NCI-H2227 (cell line): ENCODE data around the gene GLI2.
A peak's percentile ranks its signal among the peaks of the same experiment; 100 is the strongest.

ENCODE experiments used
- DNase-seq: peaks from one replicate; lab custom pipeline; 2025; ENCODE audit not compliant: unreplicated experiment; lab: John Stamatoyannopoulos, UW

GLI2 gene

DNA sequence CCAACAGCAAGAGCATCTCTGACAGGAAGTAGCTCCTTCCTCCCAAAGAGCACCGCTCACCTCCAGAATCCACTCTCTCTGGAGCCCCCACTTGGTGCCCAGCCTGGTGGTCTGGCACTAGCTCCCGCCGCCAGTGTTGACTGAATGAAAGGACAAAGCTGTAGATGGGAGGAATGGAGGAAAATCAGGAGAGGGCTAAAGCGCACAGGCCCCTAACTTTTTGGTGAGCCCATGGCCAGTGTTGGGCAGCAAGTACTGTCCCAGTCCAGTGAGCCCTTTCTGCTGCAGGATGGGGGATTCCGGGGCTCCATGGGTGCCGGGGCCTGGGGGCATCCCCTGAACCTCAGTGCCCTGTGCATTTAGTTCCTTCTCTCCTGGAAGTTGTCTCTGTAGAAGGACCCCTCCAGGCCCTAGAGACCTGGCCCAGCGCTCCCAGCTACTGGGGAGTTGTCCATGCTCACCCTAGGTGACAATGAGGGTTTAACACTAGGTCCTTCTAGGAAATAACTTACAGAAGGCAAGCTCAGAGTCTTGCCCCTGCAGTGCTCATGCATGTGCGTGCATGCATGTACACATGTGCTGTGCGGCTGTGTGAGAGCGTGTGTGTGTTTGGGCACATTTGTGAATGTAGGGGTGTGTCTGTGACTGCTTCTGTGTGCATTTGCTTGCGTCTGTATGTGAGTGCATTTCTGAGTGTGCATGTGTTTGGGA is 33.6 kb downstream of the GLI2 start:
- no peak for DNase-seq

DNA sequence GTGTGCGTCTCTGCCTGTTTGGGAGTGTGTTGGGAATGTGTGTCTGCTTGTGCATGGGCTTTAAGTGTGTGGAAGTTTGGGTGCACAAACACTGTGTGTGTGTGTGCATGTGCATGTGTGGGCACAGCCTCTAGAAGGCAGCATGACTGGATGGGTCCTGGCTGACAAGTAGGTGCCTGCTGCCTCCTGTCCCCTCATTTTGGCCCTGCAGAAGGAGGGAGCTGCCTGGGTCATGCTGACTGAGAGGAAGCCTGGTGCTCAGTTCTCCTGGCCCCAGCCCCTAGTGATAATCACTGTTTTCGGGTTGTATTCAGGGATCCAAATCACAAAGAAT is 34.1 kb downstream of the GLI2 start:
- no peak for DNase-seq

DNA sequence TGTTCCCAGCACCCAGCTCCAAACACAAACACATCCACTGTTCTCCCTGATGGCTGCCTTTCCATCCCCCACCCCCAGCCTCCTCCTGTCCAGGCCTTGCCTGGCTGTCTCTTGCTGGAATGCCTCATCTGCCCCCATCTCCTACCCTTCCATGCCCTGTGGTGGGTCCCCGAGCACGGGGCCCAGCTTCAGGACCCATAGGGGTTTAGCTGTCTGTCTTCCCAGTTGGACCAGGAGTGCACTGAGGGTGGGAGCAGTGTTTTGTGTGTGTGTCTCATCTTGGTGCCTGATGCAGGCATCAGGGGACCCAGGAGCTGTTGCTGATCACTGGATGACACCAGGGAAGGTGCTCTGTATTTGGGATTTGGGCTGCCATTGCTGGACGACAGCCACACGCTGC is 34.5 kb downstream of the GLI2 start:
- DNase-seq, result no peak

DNA sequence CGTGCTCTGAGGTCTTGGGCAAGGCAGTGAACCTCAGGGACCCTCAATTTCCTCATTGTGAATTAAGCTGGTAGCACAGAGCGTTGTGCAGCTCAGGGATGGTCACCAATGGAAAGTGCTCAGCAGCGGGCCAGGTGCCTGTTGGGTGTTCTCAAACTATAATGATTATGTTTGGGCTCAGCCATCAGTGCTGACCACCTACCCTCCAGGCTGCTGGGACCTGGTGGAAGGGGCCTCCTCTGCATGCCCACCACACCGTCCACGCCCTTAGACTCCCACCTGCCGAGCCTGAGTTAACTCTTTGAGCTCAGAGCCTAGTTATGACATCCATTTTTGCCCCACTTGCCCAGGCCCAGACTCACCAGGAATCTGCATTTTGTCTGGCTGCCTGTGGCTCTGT is 35.0 kb downstream of the GLI2 start:
- DNase-seq, result no peak

DNA sequence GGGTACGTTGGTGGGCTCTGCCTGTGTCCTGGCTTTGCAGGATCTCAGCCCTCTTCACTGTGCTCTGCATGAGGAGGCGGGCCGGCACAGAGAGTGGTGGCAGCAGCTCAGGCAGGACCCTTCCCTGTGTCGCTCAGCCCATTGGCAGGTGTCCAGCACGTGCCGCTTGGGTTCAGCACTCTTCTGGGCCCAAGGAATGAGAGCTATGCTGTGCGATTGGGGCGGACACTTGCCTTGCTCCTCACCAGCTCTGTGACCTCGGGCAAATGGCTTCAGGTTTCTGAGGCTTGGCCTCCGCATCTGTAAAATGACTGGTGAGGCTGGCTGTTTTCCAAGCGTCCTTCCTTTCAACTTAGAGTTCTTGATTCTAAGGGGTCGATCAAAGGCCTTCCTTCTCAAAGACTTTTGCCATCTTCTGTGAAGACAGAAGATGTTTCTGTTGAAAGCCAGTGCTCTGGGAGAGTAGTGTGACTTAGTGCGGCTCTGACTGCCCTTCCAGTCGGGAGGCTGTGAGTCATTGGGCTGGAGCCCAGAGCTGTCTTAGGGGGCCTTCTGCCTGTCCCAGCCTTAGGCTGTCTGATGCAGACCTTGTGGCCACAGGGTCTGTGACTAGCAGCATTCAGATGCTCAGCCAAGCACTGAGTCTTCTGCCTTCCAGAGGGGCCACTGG is 35.6 kb downstream of the GLI2 start:
- DNase-seq, result no peak

DNA sequence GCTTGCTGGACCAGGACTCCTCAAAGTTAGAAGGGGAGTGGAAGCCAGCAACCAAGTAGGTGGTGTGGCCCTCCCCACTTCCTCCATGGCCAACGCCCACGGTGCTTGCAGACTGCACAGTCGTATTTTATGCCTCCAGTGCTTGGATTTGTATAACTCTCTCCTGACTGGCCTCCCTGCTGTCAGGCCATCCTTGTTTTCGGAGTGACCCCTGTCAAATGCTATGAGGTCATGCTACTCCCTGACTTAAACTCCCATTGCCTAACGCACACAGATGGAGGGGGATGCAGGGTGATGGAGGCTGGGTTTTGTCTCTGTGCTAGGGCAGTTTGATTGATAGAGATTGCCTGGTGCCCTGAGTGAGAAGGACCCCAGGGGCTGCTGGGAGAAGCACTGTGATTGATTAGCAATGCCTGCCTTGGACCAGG is 36.1 kb downstream of the GLI2 start:
- DNase-seq, result no peak

DNA sequence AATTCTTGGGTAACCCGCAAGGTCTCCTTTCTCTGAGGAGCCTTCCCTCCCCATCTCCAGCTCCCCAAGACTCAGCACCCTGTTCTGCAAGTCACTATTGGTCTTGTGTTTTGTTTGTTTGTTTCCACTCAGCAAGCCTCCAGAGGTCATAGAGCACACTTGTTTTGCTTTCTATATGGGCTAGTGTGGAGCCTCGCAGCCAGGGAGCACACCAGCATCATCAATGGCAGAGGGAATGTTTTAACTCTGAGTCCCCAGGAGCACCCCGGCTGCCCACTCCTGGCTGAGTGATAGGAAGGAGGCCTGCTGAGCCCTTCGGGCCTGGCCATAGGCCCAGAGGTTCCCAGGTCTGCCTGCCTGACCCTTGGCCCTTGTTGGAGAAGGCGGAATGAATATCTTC is 36.6 kb downstream of the GLI2 start:
- DNase-seq, result no peak

DNA sequence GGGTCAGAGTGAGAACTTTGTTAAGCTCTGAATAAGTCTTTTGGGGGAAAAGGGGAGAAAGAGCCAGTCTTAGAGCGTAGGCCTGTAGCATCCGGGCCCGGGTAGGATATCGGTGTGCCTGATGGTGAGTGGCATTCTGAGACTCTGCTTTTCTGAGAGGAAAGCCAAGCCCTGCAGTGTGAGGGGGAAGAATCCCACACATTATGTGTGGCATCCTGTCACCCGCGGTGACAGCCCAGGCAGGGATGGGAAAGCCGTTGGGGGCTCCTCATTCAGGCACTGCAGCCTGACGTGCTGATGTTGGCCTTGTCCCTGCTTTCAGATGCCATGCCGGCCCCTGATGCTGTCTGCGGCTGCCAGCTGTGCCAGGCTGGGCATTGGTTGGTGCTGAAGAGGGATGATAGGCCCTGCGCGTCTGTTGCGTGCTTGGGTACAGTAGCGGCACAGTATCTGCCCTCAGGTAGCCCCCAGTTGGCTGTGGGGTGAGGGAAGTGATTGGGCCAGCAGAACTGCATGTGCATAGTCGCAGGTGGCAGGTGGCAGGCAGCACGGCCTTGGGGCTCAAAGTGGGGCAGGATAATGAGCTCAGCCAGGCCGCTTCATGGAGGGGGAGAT is 37.6 kb downstream of the GLI2 start:
- no peak for DNase-seq

DNA sequence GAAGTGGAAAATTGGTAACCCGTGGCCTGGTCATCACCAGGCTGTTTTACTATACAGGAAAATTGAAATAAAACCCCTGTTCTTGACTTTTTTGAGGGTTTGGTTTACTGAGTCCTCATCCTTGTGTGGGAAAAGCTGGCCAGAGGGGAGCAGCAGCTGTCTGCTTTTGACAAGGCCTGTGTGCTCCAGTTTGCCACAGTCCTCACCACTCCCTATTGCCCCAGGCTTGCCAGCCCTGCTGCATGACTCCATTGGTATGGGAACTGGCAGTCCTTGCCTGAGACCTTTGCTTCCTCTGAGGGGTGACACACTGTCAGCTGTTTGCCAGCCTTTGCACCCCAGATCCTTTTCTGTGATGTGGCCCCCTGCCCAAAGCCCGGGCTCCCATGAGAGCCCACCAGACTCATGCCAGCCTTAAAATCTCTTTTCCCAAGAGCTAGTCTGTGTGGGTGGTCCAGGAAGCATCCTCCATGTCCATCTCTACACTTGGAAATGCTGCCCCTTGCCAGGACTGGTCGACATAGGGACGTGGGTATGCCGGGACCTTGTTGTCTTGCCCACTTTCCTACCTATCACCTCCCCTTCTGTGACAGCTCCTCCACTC is 39.0 kb downstream of the GLI2 start:
- DNase-seq, result no peak

DNA sequence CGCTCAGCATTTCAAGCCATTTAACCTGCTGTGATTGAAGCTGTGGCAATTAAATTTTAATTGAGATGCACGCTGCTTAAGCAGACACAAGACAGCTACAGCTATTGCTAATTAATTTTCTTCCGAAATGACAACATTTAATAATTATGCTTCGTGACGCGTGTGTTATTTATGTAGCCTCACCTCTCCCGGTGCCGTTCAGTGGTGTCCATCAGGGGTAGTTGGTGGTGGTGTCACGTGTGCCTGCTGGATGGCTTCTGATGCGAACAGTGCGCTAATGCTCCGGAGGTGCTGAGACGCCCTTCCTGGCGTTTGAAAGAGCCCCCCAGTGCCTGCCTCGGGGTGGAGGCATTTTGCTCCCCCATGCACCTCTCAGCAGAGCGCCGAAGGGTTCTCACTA is 39.5 kb downstream of the GLI2 start:
- DNase-seq, result no peak

DNA sequence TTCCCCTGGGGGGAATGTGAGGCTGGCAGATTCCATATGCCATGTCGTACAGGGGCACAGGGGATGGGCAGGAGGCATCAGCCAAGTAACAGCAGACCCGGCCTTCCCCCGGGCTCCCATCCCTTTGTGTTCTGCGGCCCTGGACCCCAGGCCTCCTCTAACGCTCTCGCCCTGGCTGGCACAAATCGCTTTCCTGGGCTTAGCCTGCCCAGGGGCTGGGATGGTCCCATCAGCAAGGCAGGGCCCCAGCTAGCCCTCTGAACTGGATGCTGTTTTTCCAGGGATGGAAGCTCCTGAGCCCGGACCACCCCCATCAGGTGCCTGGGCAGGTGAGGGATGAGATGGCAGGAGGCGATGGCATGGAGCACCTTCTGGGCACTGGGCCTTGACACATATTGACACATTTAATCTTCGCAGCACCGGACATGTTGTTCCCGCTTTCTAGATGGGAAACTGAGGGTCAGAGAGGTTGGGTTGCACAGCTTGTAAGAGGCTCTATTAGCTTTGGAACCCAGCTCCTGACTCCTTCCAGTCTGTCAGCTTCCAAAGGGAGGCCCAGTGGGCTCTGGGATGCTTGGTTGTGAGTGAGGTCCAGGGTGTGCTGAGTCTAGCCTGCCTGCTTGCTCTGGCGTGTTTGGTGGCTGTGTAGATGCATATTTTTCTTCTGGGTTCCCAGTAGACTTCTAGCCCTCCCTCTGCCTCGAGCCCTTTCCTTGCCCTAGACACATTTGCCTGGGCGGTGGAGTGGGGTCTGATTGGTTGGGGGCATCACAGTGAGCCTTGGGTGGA is 40.3 kb downstream of the GLI2 start:
- no peak for DNase-seq

DNA sequence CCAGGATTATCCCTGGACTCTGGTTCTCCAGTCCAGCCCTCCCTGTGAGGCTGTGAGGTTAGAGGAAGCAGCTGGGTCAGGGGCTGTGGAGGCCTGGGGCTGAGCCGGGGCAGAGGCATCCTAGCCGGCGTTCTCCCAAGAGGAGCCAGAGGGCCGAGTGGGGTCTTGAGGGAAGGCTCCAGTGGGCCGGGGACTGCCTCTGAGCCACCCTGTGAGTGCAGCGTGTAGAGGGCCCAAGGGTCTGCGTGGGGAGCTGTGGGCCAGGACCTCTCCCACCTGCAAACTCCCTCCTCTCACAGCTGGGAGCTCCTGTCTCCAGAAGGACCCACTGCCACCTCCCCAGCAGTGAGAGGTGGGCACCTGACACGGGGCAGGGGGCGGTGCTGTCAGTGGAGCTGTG is 41.0 kb downstream of the GLI2 start:
- no peak for DNase-seq

DNA sequence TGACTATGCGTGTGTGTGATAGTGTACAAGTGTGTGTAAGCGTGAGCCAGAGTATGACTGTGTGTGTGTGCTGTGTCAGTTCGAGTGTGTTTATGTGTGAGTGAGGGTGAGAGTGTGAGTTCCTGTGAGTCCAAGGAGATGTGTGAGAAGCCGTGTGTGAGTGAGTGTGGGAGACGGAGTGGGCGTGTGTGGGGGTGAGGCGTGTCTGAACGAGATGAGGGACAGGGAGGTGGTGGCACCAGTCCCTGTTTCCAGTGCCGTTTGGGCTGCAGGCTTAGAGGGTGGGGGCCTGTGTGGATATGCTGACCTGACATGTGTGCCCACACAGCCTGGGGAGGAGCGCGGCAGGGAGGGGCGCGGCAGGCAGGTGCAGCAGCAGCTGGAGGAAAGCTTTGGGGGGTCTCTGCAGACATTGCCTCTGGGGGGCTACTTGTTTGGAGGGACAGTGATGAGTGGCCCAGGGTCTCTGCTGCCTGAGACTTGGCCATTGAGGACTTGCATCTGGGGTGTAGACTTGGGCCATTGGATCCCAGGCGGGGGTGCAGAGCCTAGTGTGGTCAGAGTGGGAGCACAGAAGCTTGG is 41.6 kb downstream of the GLI2 start:
- no peak for DNase-seq

DNA sequence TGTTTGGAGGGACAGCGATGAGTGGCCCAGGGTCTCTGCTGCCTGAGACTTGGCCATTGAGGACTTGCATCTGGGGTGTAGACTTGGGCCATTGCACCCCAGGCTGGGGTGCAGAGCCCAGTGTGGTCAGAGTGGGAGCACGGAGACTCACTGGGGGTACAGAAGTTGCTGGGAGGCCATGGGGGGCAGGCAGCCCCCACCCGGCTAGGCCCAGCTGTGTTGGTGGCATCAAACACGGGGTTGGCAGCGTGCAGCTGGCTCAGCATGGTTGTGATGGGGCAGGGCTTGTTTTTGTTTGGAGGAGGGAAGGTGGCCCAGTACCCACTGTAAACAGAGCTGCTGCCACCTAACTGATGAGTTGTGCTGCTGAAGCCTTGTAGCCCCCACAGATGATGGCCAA is 42.1 kb downstream of the GLI2 start:
- no peak for DNase-seq

DNA sequence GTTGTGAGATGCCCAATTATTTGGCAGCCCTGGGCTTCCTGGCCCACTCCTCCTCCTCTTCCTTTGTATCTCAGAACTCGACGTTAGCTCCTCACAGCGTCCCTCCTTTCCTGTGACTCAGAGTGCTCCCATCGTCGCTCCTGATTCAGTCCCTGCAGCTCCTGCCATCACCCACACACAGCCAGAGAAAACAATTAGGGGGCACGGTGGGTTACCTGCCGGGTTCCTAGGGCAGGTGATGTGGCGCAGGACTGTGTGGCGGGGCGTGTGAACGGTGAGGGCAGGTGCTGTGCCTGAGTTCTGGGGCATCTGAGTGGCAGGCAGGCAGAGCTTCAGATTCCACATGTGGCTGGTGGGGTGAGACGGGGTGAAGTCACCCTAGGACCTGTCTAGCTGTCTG is 42.6 kb downstream of the GLI2 start:
- no peak for DNase-seq

DNA sequence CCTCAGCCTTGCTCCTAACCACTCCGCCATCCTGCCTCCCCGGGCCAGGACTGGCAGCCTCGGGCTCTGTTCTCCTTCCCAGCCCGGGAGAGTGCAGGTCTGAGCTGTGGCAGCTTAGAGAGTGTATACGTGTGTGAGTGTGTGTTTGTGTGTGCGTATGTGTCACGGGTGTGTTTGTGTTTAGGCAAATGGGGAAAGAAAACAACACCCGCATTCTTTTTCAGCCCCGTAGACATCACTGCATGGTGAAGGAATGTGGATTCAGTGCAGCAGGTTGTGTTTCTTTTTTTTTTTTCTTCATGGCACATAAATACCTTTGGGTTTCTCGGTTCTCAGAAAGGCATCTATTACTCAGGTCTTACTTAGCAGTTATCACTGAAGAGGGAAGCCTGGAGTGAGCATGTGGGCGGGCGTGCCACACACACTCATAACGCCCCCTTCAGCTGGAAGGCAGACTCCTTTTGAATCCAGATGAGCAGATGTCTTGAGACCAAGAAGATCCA is 44.2 kb downstream of the GLI2 start:
- DNase-seq, result peak; percentile 84

DNA sequence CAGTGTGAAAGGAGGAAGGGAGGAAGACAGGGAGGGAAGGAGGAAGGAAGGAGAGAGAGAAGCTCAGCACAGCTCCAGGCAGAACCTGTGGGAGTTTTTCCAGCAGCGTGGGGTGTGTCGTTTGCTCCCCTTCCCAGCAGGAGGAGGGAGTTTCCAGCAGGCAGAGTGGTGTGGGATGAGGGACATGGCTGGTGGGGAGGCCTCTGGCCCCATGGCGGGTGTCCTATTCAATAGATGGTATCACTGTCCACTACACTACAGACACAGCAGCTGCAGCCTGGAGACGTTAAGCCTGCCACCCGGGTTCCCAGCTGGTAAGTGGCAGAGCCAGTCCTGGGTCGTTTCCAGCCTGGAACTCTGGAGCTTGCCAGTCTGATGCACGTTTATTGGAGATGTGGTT is 44.7 kb downstream of the GLI2 start:
- no peak for DNase-seq

DNA sequence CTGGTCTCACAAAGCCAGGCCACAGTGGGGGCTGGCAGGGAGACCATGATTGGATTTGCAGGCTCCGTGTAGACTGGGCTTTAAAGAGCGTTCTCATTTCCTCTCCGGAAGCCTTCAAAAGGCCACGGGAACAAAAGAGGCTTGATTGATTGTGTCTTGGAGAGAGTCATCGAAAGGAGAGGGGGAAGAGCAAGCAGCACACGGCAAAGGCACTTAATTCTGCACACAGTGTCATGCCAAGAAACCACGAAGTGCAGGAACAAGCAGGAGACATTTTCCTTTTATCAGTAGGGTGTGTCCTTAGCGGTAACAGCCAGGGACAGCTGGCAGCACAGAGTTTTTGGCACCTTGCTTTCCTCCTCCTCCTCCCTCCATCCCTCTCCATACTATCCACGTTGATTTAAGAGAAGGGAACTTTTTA is 47.7 kb downstream of the GLI2 start:
- DNase-seq, result peak; percentile 48

DNA sequence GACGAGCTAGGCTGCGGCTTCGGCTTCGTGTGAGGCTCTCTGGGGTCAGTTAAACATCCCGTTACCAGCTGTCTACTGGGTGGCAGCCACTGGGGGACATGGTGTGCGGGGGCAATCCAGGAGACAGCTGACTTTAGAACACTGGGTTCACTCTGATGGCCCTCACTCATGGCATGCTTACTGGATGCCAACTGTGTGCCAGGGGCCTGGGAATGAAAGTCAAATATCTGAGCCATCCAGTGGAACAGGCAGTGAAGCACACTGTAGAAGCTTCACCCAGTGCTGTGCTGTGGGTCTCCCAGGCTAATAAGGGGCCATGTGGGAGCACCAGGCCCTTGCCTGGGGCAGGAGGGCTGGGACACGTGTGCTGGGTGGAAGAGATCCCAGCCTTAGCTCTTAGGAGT is 48.3 kb downstream of the GLI2 start:
- DNase-seq, result no peak
